HepG2 (cell line): Measurements from ENCODE around the gene GPR89A. TPM values are rescaled to one million over a fixed set of nuclear protein-coding genes. Genes with fewer than 3 reads are reported as not detected.

Experiments used
- ATAC-seq: fragments of 200-7000 bp; cut with Tn5 transposase; 3 replicates; pipeline ENCODE4 v1.9.1; 2020; ENCODE audit warnings: mild to moderate bottlenecking, moderate library complexity
- BruUV-seq: library from RNA; stranded (reverse); fragments of 400-500 nt; replicated peaks from 2 replicates; lab custom pipeline; 2021; lab: Mats Ljungman, UMichigan
- CTCF ChIA-PET: fragments of 300-600 bp; formaldehyde crosslinking; extraction: SDS; loops from one replicate; lab custom pipeline; 2021; ENCODE audit warnings: low total read pairs, inconsistent platforms, low intra/inter-chr PET ratio; lab: Yijun Ruan, JAX
- POLR2A ChIA-PET: fragments of 350-600 bp; sonication (Branson Sonifier 250); formaldehyde crosslinking; loops from one replicate; lab custom pipeline; 2020; ENCODE audit warnings: antibody characterized with exemption, inconsistent platforms; lab: Yijun Ruan, JAX
- DNase-seq: peaks from one replicate; pipeline ENCODE4 v3.0.0-alpha.2; 2015; ENCODE audit warnings: low spot score
- FAIRE-seq: peaks from 3 replicates; lab custom pipeline; 2011; peaks lifted over from hg19 to GRCh38; lab: Jason Lieb, UNC
- H2AFZ ChIP-seq: one replicate; pipeline ENCODE4 v1.6.1; 2011; ENCODE audit warnings: low read length, inconsistent platforms
- H3K27ac ChIP-seq: fragments of 300-600 bp; 3 replicates; pipeline ENCODE4 v1.8.0; 2011; ENCODE audit warnings: mixed run types, mild to moderate bottlenecking, mixed read lengths, low read length, inconsistent platforms; ENCODE audit not compliant: insufficient read depth; ENCODE audit errors: extremely low read length
- H3K27me3 ChIP-seq, 2 experiments: fragments of 200-600 bp in 1 of 2; 2 replicates in 1 of 2; 3 replicates in 1 of 2; pipeline versions ENCODE4 v1.6.0 to v1.8.0; 2011; ENCODE audit warnings: low read length in 2 of 2, mild to moderate bottlenecking in 2 of 2, moderate library complexity in 2 of 2, inconsistent platforms in 1 of 2; ENCODE audit not compliant: insufficient read depth in 2 of 2, control insufficient read depth in 1 of 2
- H3K36me3 ChIP-seq, 2 experiments: fragments of 200-600 bp in 1 of 2; replicated peaks in 1 of 2; 2 replicates in 1 of 2; 3 replicates in 1 of 2; pipeline versions ENCODE4 v1.5.1 to v1.8.0; 2011; ENCODE audit warnings: low read length in 2 of 2, inconsistent platforms in 1 of 2; ENCODE audit not compliant: insufficient read depth in 2 of 2, control insufficient read depth in 1 of 2
- H3K4me1 ChIP-seq: 2 replicates; pipeline ENCODE4 v1.5.1; 2012; ENCODE audit warnings: low read length, inconsistent platforms; ENCODE audit not compliant: insufficient read depth
- H3K4me2 ChIP-seq: 2 replicates; pipeline ENCODE4 v1.6.0; 2011; ENCODE audit warnings: low read depth, low read length, inconsistent platforms
- H3K4me3 ChIP-seq, 3 experiments: fragments of 200-600 bp in 1 of 3; sonication (generic), shearing (Covaris generic) in 1 of 3; replicated peaks in 1 of 3; 2 replicates each; pipeline ENCODE4 v1.5.1; 2011 to 2016; ENCODE audit warnings: low read length in 3 of 3, inconsistent platforms in 2 of 3, low read depth in 2 of 3, mild to moderate bottlenecking in 2 of 3, control low read depth in 1 of 3, mixed read lengths in 1 of 3; ENCODE audit not compliant: insufficient read depth in 1 of 3
- H3K79me2 ChIP-seq: one replicate; pipeline ENCODE4 v1.6.1; 2011; ENCODE audit warnings: low read length, inconsistent platforms; ENCODE audit not compliant: insufficient read depth
- H3K9ac ChIP-seq: 2 replicates; pipeline ENCODE4 v1.6.0; 2011; ENCODE audit warnings: mild to moderate bottlenecking, low read depth, low read length, inconsistent platforms; ENCODE audit not compliant: insufficient read depth
- H3K9me3 ChIP-seq: 2 replicates; pipeline ENCODE4 v1.5.1; 2012; ENCODE audit warnings: mild to moderate bottlenecking, low read length
- H4K20me1 ChIP-seq: 2 replicates; pipeline ENCODE4 v1.6.0; 2011; ENCODE audit warnings: inconsistent platforms, mild to moderate bottlenecking, low read length, moderate library complexity; ENCODE audit not compliant: insufficient read depth
- AKNA ChIP-seq: sonication (generic); formaldehyde crosslinking; IDR thresholded peaks from 2 replicates; pipeline ENCODE4 v1.4.0; 2020; ENCODE audit warnings: missing genetic modification reagents, borderline replicate concordance
- BORCS8-MEF2B ChIP-seq: sonication (generic); formaldehyde crosslinking; IDR thresholded peaks from 2 replicates; pipeline ENCODE4 v1.8.0; 2022; ENCODE audit warnings: mild to moderate bottlenecking, missing genetic modification reagents
- DNMT1 ChIP-seq: sonication (generic); formaldehyde crosslinking; IDR thresholded peaks from 2 replicates; pipeline ENCODE4 v1.5.1; 2020; ENCODE audit warnings: mild to moderate bottlenecking, missing genetic modification reagents
- HMGXB4 ChIP-seq, 2 experiments: sonication (generic) in 1 of 2; formaldehyde crosslinking in 1 of 2; IDR thresholded peaks; 2 replicates each; pipeline versions ENCODE4 v1.4.0 to v1.6.1; 2018 to 2020; ENCODE audit warnings: missing genetic modification reagents in 2 of 2, borderline replicate concordance in 1 of 2, low read depth in 1 of 2, mild to moderate bottlenecking in 1 of 2, missing biosample characterization in 1 of 2
- KMT2B ChIP-seq: IDR thresholded peaks from 2 replicates; pipeline ENCODE4 v1.6.1; 2016; ENCODE audit warnings: missing genetic modification reagents, missing compliant biosample characterization
- MATR3 ChIP-seq: sonication (generic); formaldehyde crosslinking; IDR thresholded peaks from 2 replicates; pipeline ENCODE4 v1.4.0; 2020; ENCODE audit warnings: missing genetic modification reagents
- NFYB ChIP-seq: sonication (generic); formaldehyde crosslinking; IDR thresholded peaks from 2 replicates; pipeline ENCODE4 v1.4.0; 2020; ENCODE audit warnings: missing genetic modification reagents
- ONECUT2 ChIP-seq: sonication (generic); formaldehyde crosslinking; IDR thresholded peaks from 2 replicates; pipeline ENCODE4 v1.4.0; 2020; ENCODE audit warnings: missing genetic modification reagents
- PBX2 ChIP-seq: IDR thresholded peaks from 2 replicates; pipeline ENCODE4 v1.6.1; 2016; ENCODE audit warnings: control low read depth
- SOX13 ChIP-seq, 3 experiments: fragments of 450-650 bp in 1 of 3; sonication (generic) in 1 of 3; formaldehyde crosslinking in 1 of 3; IDR thresholded peaks in 2 of 3; conservative IDR thresholded peaks in 1 of 3; 2 replicates each; pipeline versions ENCODE4 v1.5.0 to v1.6.1; 2016 to 2020; ENCODE audit warnings: antibody characterized with exemption in 1 of 3, mild to moderate bottlenecking in 1 of 3, missing compliant biosample characterization in 1 of 3, missing genetic modification reagents in 1 of 3, moderate library complexity in 1 of 3
- ZFP37 ChIP-seq: sonication (generic); formaldehyde crosslinking; IDR thresholded peaks from 2 replicates; pipeline ENCODE4 v1.4.0; 2020; ENCODE audit warnings: missing genetic modification reagents, borderline replicate concordance
- ZNF326 ChIP-seq: sonication (generic); formaldehyde crosslinking; IDR thresholded peaks from 2 replicates; pipeline ENCODE4 v1.4.0; 2020; ENCODE audit warnings: missing genetic modification reagents, borderline replicate concordance
- WGBS: methylation state at CpG from one replicate; pipeline ENCODE4 v1.1.6; 2017; ENCODE audit warnings: low lambda C conversion rate; 5-methylcytosine and 5-hydroxymethylcytosine counted together
- in situ Hi-C: cut with HindIII; loops from 2 replicates; pipeline ENCODE4 v1.10.0; 2017; ENCODE audit warnings: low pct_unique_long_range_greater_than_20kb; ENCODE audit not compliant: extremely low pct_ligation_motif_present
- intact Hi-C: fragments of 100-400 bp; cut with micrococcal nuclease; formaldehyde crosslinking; loops from one replicate; pipeline ENCODE4 v1.10.0; 2022; ENCODE audit not compliant: unreplicated experiment
- polyA plus RNA-seq, 8 experiments: library from polyadenylated mRNA; depleted of rRNA in 3 of 8; stranded (reverse) in 7 of 8; unstranded in 1 of 8; fragments of >200 nt; fragmentation: Illumina TruSeq in 4 of 8; extraction: Trizol in 4 of 8; gene quantifications; 2 replicates each; pipeline versions ENCODE4 v1.2.1 to v1.2.3, GENCODE V29; 2011 to 2016; ENCODE audit warnings: low read depth in 4 of 8, missing spikeins in 1 of 8, mixed read lengths in 1 of 8; ENCODE audit not compliant: insufficient read depth in 1 of 8
- total RNA-seq, 5 experiments: library from RNA; depleted of rRNA; stranded (reverse); fragments of >200 nt; fragmentation: Illumina TruSeq; extraction: Trizol; gene quantifications; 2 replicates each; pipeline ENCODE4 v1.2.3, GENCODE V29; 2016; ENCODE audit warnings: low read depth in 1 of 5
- TF ChIP-seq, protein P1 (sequence below): conservative IDR thresholded peaks from 2 replicates; pipeline ENCODE4 v1.6.1; 2018; ENCODE audit warnings: missing genetic modification reagents

Gene GPR89A
- total and polyA plus RNA-seq, 2 of the 13 experiments (the other 11 are each of a cell fraction or from before 2014, with no cell fraction given), result 23.4 to 32.6 TPM

- H3K4me3 ChIP-seq, result peak within 1 kb of the TSS; percentile 62 to 72 (median 69)
- FAIRE-seq, result peak; percentile 23
- intact Hi-C loops (no loop called here), in situ Hi-C loops (no loop called here)
- H3K9ac ChIP-seq, result peak within 1 kb of the TSS; percentile 73
- no peaks in the 10 kb centered on the region for H4K20me1 ChIP-seq
- peak within 1 kb of the TSS; percentile 90 for H3K27ac ChIP-seq
- H3K36me3 ChIP-seq, result no peaks in the 10 kb centered on the region
- BruUV-seq, result TSS peak; percentile 58
- POLR2A ChIA-PET, result interaction anchor here (0.8 to 4.3 kb wide), 7 partner anchors 9 to 117 kb away, joined by 3 to 45 read pairs (median 5); partner anchors contain the start of genes POLR3C and RNF115
- peak within 1 kb of the TSS; percentile 95 for H3K4me2 ChIP-seq
- CTCF ChIA-PET, result no interaction called here
- peak; percentile 80 for DNase-seq
- no peaks in the 10 kb centered on the region for H3K9me3 ChIP-seq
- ATAC-seq, result peak; percentile 75
- peak within 1 kb of the TSS; percentile 55 for H2AFZ ChIP-seq
- H3K27me3 ChIP-seq, result no peaks in the 10 kb centered on the region
- peaks cover 98% of the 10 kb centered on the region for H3K4me1 ChIP-seq
- 1% methylated on average over 4 of the region's 9 CpGs for WGBS
- H3K79me2 ChIP-seq, result peaks cover 14% of the 10 kb centered on the region
- TF ChIP-seq ONECUT2, result peak; percentile 78
- peak in 1 of 2 experiments; percentile 70; a peak in 1 of 4 replicates for TF ChIP-seq HMGXB4 (CRISPR knock-in tag; IDR thresholded peaks at IDR 0.05; ENCODE audit: borderline replicate concordance in 1 of 2, low read depth in 1 of 2)
- 0 out of 2 replicates have a peak, but pooled peaks have one; percentile 14 for TF ChIP-seq BORCS8-MEF2B (CRISPR knock-in tag)
- no peak for TF ChIP-seq AKNA (CRISPR knock-in tag)
- TF ChIP-seq, protein P1, sequence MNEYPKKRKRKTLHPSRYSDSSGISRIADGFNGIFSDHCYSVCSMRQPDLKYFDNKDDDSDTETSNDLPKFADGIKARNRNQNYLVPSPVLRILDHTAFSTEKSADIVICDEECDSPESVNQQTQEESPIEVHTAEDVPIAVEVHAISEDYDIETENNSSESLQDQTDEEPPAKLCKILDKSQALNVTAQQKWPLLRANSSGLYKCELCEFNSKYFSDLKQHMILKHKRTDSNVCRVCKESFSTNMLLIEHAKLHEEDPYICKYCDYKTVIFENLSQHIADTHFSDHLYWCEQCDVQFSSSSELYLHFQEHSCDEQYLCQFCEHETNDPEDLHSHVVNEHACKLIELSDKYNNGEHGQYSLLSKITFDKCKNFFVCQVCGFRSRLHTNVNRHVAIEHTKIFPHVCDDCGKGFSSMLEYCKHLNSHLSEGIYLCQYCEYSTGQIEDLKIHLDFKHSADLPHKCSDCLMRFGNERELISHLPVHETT (CRISPR knock-in tag), result no peak
- no peak for TF ChIP-seq ZNF326 (CRISPR knock-in tag)
- TF ChIP-seq DNMT1 (CRISPR knock-in tag), result no peak
- no peak for TF ChIP-seq ZFP37
- no peak for TF ChIP-seq NFYB (CRISPR knock-in tag)
- no peak for TF ChIP-seq KMT2B (CRISPR knock-in tag)
- TF ChIP-seq MATR3 (CRISPR knock-in tag), result no peak
- no peak for TF ChIP-seq PBX2 (CRISPR knock-in tag)
- no peak for TF ChIP-seq SOX13 (IDR thresholded peaks at IDR 0.05)
- 0 out of 4 replicates have a peak, but pooled peaks of 1 of the 2 experiments have one; percentile 45 for TF ChIP-seq SOX13 (CRISPR knock-in tag; conservative IDR thresholded peaks at IDR 0.05 in 1 of 2, IDR thresholded peaks at IDR 0.05 in 1 of 2)
Observed at GRCh38 chr1:145707183-145707867, 99.5 kb downstream of the GPR89A start, which contains the start of gene PDZK1. PDZK1 (minus strand) TSS chr1:145707368; CDS start chr1:145688021, 19,347 bp downstream.
